ENCODE data around the gene IL31RA. TPM values are rescaled to one million over a fixed set of nuclear protein-coding genes. Genes with fewer than 3 reads are reported as not detected.

Gene IL31RA
- total RNA-seq, 1 experiment from 2014 or later, result not detected

GRCh38 chr5:55877655-55878054 lies 26.5 kb downstream of the IL31RA start (continued):
- TF ChIP-seq AR (CRISPR knock-in tag; IDR thresholded peaks at IDR 0.05) (no peak), E2F1 (CRISPR knock-in tag; IDR thresholded peaks at IDR 0.05) (no peak), ATF6 (CRISPR knock-in tag; IDR thresholded peaks at IDR 0.05) (no peak), ESRRA (CRISPR knock-in tag; IDR thresholded peaks at IDR 0.05; ENCODE audit: borderline replicate concordance) (no peak), ELF4 (CRISPR knock-in tag; IDR thresholded peaks at IDR 0.05; ENCODE audit: low read depth) (no peak), RELA (CRISPR knock-in tag; IDR thresholded peaks at IDR 0.05; ENCODE audit: borderline replicate concordance) (no peak), MXD4 (CRISPR knock-in tag; IDR thresholded peaks at IDR 0.05; ENCODE audit: borderline replicate concordance) (no peak), ZBTB21 (CRISPR knock-in tag; IDR thresholded peaks at IDR 0.05; ENCODE audit: borderline replicate concordance) (no peak), ZBTB43 (CRISPR knock-in tag; IDR thresholded peaks at IDR 0.05) (no peak), NR2C2 (CRISPR knock-in tag; IDR thresholded peaks at IDR 0.05) (no peak), ZNF423 (CRISPR knock-in tag; IDR thresholded peaks at IDR 0.05) (no peak), PREB (CRISPR knock-in tag; IDR thresholded peaks at IDR 0.05; ENCODE audit: borderline replicate concordance) (no peak)

- DNase-seq (ENCODE audit: low spot score) (no peak), ATAC-seq (no peak)
- H3K4me1 Mint-ChIP-seq, result no peaks in the 10 kb centered on the region
- CTCF ChIA-PET, result no interaction called here
- H3K36me3 Mint-ChIP-seq, result no peaks in the 10 kb centered on the region
- H3K27me3 Mint-ChIP-seq (ENCODE audit: low read depth), result no peaks in the 10 kb centered on the region
- TF ChIP-seq GRHL2 (CRISPR knock-in tag; IDR thresholded peaks at IDR 0.05; ENCODE audit: insufficient replicate concordance, severe bottlenecking), result no peak
- no peak for TF ChIP-seq PRDM15 (CRISPR knock-in tag; IDR thresholded peaks at IDR 0.05)
- no peak for TF ChIP-seq ZNF219 (CRISPR knock-in tag; IDR thresholded peaks at IDR 0.05; ENCODE audit: borderline replicate concordance)
- no peak for TF ChIP-seq RORB (CRISPR knock-in tag; IDR thresholded peaks at IDR 0.05)
- no peak for TF ChIP-seq MLX (CRISPR knock-in tag; IDR thresholded peaks at IDR 0.05)
- TF ChIP-seq ATF1 (CRISPR knock-in tag; IDR thresholded peaks at IDR 0.05), result no peak
- TF ChIP-seq USF2 (CRISPR knock-in tag; IDR thresholded peaks at IDR 0.05), result no peak
- H3K9me3 Mint-ChIP-seq, result no peaks in the 10 kb centered on the region
- POLR2A ChIA-PET, result no interaction called here
- H3K4me3 Mint-ChIP-seq, result no peak overlapping the region
- H3K27ac Mint-ChIP-seq, result no peak overlapping the region
Observed at GRCh38 chr5:55880453-55880852, 29.3 kb downstream of the IL31RA start.

All from WTC11 (cell line).